GM19099 (cell line): ENCODE data around the gene SLC43A3.

Experiments
- POLR2A ChIP-seq: IDR thresholded peaks from 3 replicates; pipeline ENCODE4 v1.6.1; 2011; ENCODE audit warnings: low read depth; ENCODE audit not compliant: insufficient read length; ENCODE audit errors: extremely low read depth

Gene SLC43A3

GRCh38 chr11:57461841-57462489, 35.0 kb upstream of the SLC43A3 start:
- no peak for TF ChIP-seq POLR2A

- TF ChIP-seq POLR2A, result no peak
These were observed 34.1 kb upstream of the SLC43A3 start for GRCh38 chr11:57460758-57461749.

- TF ChIP-seq POLR2A, result no peak
These were observed 33.3 kb upstream of the SLC43A3 start, which contains the start of gene RTN4RL2 for GRCh38 chr11:57460022-57460757. RTN4RL2 (plus strand) TSS chr11:57460528; CDS start chr11:57460866, 338 bp downstream.

- TF ChIP-seq POLR2A, result no peak
These were observed 32.5 kb upstream of the SLC43A3 start for GRCh38 chr11:57459164-57460021.

GRCh38 chr11:57458410-57459163, 31.7 kb upstream of the SLC43A3 start:
- no peak for TF ChIP-seq POLR2A

GRCh38 chr11:57458060-57458409, 31.1 kb upstream of the SLC43A3 start:
- TF ChIP-seq POLR2A, result no peak

- no peak for TF ChIP-seq POLR2A
These were observed 30.7 kb upstream of the SLC43A3 start for GRCh38 chr11:57457643-57458023.

GRCh38 chr11:57456960-57457642, 30.2 kb upstream of the SLC43A3 start:
- no peak for TF ChIP-seq POLR2A

GRCh38 chr11:57453543-57454177, 26.7 kb upstream of the SLC43A3 start:
- TF ChIP-seq POLR2A, result no peak

GRCh38 chr11:57446055-57446454, 19.1 kb upstream of the SLC43A3 start:
- no peak for TF ChIP-seq POLR2A

- no peak for TF ChIP-seq POLR2A
These were observed 17.6 kb upstream of the SLC43A3 start for GRCh38 chr11:57444362-57445121.
